Activated T-cell treated with anti-CD3 and anti-CD28 coated beads, Interleukin-2, amount 50 U/mL, for 24 hours (primary cell): ENCODE data around the gene GMDS.

Experiments
- DNase-seq: peaks from one replicate; pipeline ENCODE4 v3.0.0-alpha.2; 2020
- H3K27ac Mint-ChIP-seq: 2 replicates; pipeline ENCODE4 v1.8.0; 2020; ENCODE audit warnings: mild to moderate bottlenecking, mixed read lengths
- H3K27me3 Mint-ChIP-seq: 2 replicates; pipeline ENCODE4 v1.8.0; 2020; ENCODE audit warnings: mixed read lengths
- H3K36me3 Mint-ChIP-seq: 2 replicates; pipeline ENCODE4 v1.8.0; 2020; ENCODE audit warnings: low read depth, mixed read lengths
- H3K4me1 Mint-ChIP-seq: 2 replicates; pipeline ENCODE4 v1.8.0; 2020; ENCODE audit warnings: low read depth, mixed read lengths
- H3K4me3 Mint-ChIP-seq: 2 replicates; pipeline ENCODE4 v1.8.0; 2020; ENCODE audit warnings: mild to moderate bottlenecking, moderate library complexity, mixed read lengths
- H3K9me3 Mint-ChIP-seq: 2 replicates; pipeline ENCODE4 v1.8.0; 2020; ENCODE audit warnings: mixed read lengths

GMDS gene

DNA sequence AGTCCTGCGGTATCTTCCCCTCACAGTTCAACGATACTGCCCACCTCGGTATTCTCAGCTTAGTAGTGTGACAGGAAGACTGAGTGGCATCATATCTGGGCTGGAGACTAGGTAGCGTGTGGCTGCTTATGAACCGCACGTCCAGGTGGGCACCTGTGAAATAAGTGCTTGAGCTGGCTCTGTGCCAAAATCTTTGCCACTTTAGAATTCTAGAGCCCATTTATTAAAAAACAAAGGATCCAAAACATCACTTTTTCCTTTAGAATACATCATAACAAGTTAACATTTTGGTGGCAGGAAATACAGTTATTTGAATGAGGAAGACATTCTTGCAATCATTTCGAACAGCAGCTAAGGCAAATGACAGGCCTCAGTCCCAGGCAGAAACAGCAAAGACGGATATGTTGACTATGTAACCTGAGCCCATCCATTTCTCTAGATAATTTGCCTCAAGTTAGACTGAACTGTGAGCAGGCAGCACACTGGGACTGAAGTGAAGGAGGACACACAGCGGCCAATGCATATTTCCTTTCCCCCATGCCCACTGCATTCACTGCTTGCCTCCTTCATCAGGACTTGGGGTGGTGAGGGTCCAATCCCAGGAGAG is 136.6 kb downstream of the GMDS start:
- Mint-ChIP-seq H3K9me3 (peaks cover 5% of the 10 kb centered on the region), H3K27me3 (no peaks in the 10 kb centered on the region), H3K4me1 (peaks cover 42% of the 10 kb centered on the region), H3K4me3 (no peak overlapping the region), H3K27ac (no peak overlapping the region), H3K36me3 (peaks cover 29% of the 10 kb centered on the region)
- no peak for DNase-seq

DNA sequence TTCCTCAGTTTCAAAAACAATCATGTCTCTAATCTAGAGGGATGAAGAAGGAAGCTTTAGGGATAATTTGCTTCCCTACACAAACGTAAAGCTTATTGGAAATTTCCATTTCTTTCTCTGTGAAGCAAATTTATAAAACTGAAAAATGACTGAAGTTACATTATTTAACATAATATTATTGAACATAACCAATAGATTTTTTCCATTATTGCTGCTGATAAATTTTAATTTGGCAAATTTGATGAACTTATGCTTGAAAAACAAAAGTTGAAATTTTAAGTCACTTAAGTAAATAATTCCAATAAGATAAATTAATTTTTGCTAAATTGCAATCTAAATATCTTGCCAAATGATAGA is 140.9 kb downstream of the GMDS start:
- Mint-ChIP-seq H3K4me1 (peaks cover 6% of the 10 kb centered on the region), H3K4me3 (no peak overlapping the region), H3K27ac (no peak overlapping the region), H3K27me3 (no peaks in the 10 kb centered on the region), H3K36me3 (peaks cover 8% of the 10 kb centered on the region), H3K9me3 (no peaks in the 10 kb centered on the region)
- no peak for DNase-seq

DNA sequence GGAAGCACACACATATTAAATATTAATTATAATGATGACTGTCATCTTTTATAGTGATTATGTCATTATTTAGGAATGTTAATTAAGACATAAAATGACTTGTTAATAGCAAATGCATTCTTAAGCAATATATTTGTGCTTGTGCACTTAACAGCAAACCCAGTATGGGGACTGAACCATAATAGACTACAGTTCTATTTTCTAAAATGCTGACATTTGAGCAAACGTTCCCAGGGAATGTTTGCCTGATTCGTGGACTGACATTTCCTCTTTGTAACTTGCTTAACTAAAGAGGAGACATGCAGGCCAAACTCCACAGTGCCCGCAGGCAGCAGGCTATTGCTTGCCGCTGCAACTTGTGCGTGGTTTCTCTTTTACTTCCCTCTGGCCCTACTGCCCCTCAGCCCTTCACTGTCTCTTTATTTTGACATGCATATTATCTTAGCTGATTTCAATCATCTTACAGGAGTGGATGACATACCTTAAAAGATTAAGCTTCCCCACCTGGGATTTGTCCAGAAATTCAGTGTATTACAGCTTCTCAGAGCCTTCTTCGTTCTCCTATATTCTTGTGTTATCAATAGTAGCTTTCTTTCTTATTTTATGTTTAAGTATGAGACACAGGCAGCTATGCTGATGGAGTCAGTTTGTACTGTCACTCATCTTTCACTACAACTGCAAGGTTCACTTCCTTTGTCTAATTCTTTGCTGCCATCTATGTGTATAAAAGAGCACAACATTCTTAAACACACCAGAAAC is 141.5 kb downstream of the GMDS start:
- no peak overlapping the region for H3K4me3 Mint-ChIP-seq
- no peaks in the 10 kb centered on the region for H3K9me3 Mint-ChIP-seq
- DNase-seq, result no peak
- no peaks in the 10 kb centered on the region for H3K27me3 Mint-ChIP-seq
- peaks cover 4% of the 10 kb centered on the region for H3K36me3 Mint-ChIP-seq
- H3K27ac Mint-ChIP-seq, result no peak overlapping the region
- H3K4me1 Mint-ChIP-seq, result peaks cover 2% of the 10 kb centered on the region

DNA sequence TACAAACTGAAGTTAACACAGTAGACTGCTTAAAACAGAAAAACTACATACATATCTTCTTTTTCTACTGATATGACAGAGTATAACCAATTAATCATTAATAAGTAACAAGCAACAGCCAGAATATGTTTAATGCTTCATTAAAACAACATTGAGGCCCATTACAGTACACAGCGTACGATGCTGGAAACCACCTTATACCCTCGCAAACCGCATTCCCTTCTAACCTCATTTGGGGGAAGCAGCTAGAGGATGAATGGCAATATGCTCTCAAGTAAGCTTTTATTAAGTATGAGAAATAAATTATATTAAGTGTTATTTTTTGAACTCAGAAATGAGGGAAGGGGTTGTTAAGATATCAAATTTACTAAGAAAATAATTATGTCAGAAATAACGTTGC is 142.4 kb downstream of the GMDS start:
- Mint-ChIP-seq H3K4me1 (no peaks in the 10 kb centered on the region), H3K36me3 (no peaks in the 10 kb centered on the region), H3K27ac (no peak overlapping the region), H3K4me3 (no peak overlapping the region), H3K9me3 (no peaks in the 10 kb centered on the region), H3K27me3 (no peaks in the 10 kb centered on the region)
- no peak for DNase-seq

DNA sequence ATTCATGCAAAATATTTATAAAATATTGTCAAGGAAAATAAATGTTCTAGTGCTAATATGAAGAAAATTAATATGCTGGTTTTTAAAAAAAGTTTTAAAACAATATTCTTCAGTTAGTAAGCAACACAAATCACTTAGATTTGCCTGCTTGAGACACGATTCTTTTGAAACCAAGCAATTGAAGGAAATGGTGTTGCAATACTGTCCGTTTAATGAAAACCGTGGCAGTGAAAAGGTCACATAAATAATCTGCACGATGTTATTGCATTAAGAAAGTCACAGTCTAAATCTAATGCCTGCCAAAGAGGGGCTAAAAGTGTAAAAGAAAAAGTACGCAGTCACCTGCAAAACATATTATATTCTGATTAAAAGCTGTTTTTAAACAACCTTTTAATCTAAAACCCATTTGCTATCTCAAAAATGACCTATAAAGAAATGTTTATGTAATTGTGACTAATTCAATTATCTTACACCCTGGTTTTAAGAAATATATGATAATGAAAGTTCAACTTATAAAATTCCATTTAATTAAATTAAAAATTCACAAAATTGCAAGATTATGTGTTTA is 143.0 kb downstream of the GMDS start:
- no peaks in the 10 kb centered on the region for H3K27me3 Mint-ChIP-seq
- no peak overlapping the region for H3K27ac Mint-ChIP-seq
- no peaks in the 10 kb centered on the region for H3K36me3 Mint-ChIP-seq
- no peak for DNase-seq
- H3K9me3 Mint-ChIP-seq, result no peaks in the 10 kb centered on the region
- no peak overlapping the region for H3K4me3 Mint-ChIP-seq
- no peaks in the 10 kb centered on the region for H3K4me1 Mint-ChIP-seq

DNA sequence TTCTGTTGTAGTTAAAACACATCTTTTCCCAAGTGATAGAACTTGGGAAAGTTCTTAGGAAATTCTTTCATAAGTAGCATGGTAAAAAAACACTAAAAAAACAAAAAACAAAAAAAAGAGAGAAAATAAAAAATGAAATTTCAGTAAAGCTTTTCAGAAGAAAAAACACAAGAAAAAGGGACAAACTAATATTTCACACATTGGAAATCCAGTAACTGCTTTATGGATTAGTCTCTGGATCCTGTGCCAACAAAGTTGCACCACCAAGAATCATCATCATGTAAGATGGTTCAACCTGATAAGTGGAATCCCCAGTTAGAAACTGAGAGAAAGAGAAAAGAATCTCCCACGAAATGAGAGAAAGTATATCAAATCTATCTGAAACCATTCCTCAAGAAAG is 144.2 kb downstream of the GMDS start:
- no peaks in the 10 kb centered on the region for H3K27me3 Mint-ChIP-seq
- no peaks in the 10 kb centered on the region for H3K9me3 Mint-ChIP-seq
- DNase-seq, result no peak
- no peak overlapping the region for H3K27ac Mint-ChIP-seq
- H3K36me3 Mint-ChIP-seq, result no peaks in the 10 kb centered on the region
- no peaks in the 10 kb centered on the region for H3K4me1 Mint-ChIP-seq
- H3K4me3 Mint-ChIP-seq, result no peak overlapping the region

DNA sequence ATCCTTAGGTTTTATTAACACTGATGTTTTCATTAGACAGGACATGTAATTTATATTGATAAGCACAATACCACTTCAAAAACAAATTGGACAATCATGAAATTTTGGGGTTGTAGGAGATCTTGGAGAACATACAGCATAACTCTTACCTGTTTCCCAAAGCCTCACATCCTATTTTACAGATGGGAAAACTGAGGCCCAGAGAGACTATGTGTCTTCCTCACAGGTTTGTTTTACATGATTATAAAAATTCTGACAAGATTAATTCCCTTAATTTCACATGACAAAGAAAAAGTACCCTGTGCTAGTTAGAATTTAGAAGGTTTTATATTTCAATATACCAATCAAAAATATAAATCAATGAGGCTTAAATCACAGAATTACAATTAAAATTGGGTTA is 145.5 kb downstream of the GMDS start:
- Mint-ChIP-seq H3K4me1 (no peaks in the 10 kb centered on the region), H3K36me3 (no peaks in the 10 kb centered on the region), H3K4me3 (no peak overlapping the region), H3K27ac (no peak overlapping the region), H3K9me3 (no peaks in the 10 kb centered on the region), H3K27me3 (no peaks in the 10 kb centered on the region)
- DNase-seq, result no peak

DNA sequence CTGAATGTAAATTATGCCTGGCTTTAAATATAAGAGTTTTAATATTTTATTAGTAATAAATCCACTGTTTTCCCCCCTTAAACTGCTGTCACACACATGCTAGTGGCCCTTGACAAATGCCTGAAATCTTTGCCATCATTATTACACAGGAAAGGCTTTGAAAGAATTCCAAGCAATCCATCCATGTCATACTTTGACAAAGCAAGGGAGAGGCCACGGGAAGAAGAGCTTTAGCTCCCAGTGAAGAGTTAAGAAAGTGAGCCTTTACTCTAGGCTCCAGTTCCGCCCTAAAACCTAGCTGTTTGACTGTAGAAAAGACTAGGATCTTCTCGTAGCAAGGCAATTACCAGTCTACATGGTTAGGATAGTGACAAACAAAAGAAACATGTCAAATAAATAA is 147.9 kb downstream of the GMDS start:
- no peaks in the 10 kb centered on the region for H3K27me3 Mint-ChIP-seq
- no peak for DNase-seq
- no peaks in the 10 kb centered on the region for H3K36me3 Mint-ChIP-seq
- H3K9me3 Mint-ChIP-seq, result no peaks in the 10 kb centered on the region
- no peak overlapping the region for H3K4me3 Mint-ChIP-seq
- no peaks in the 10 kb centered on the region for H3K4me1 Mint-ChIP-seq
- H3K27ac Mint-ChIP-seq, result no peak overlapping the region

DNA sequence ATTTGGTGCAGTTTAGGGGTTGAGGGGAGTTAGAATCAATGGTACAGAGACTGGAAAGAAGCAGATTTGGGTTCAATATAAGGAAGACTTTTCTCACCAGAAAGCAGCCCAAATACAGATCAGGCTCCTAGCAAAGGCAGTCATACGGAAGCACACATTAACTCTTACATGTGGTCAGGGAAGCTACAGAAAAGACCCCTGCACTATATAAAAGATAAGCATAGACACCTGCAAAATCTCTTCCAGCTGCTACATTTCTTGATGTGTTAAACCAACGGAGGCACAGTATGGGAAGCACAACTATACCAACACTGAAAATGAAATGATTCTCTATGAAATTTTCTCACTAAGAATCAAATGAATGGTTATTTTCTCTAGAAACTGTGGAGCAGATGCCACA is 150.8 kb downstream of the GMDS start:
- H3K9me3 Mint-ChIP-seq, result no peaks in the 10 kb centered on the region
- peaks cover 6% of the 10 kb centered on the region for H3K36me3 Mint-ChIP-seq
- H3K27me3 Mint-ChIP-seq, result no peaks in the 10 kb centered on the region
- no peak overlapping the region for H3K4me3 Mint-ChIP-seq
- peaks cover 2% of the 10 kb centered on the region for H3K4me1 Mint-ChIP-seq
- no peak for DNase-seq
- no peak overlapping the region for H3K27ac Mint-ChIP-seq

DNA sequence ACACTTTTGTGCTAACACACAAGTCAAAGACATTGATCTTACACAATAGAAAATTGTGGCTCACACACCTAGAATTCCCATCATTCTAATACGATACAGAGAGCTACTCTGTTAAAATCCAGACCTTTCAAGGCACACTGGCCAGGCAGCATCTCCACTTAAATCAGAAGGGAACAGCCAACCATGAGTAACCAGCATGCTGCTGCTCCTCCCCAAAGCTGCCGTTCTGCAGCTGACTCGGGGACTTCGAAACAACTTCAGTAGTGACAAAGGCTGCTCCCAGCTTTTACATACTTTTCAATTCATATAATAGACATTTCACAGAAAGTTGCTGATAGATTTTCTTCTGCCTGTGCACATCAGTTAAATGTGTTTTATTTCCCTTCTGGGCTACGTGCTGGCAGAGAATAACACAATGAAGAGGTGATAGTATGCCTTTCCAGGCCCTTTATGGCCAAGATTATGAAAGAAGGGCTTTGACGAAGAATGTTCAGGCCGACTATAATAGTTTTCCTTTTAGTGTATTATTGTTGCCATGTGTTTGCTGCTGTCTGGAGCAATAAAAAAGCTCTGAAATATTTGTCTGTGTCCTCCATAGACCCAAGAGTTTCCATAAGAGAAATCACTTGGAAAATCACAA is 159.0 kb downstream of the GMDS start:
- Mint-ChIP-seq H3K36me3 (peaks cover 27% of the 10 kb centered on the region), H3K4me1 (peaks cover 19% of the 10 kb centered on the region), H3K27ac (no peak overlapping the region), H3K4me3 (no peak overlapping the region), H3K27me3 (no peaks in the 10 kb centered on the region), H3K9me3 (no peaks in the 10 kb centered on the region)
- DNase-seq, result no peak

DNA sequence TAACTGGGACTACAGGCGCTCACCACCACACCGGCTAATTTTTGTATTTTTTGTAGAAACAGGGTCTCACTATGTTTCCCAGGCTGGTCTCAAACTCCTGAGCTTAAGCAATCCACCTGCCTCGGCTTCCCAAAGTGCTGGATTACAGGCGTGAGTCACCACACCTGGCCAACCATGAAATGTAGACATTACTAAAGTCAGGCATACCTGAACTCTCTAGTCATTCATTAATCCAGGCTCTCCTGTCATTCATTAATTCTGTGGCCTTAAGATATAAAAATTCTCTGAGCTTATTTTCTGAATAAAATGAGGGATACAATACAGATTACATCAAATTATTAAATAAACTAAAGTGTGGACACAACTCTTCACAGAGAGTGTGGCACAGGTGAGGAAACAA is 159.7 kb downstream of the GMDS start:
- Mint-ChIP-seq H3K9me3 (peaks cover 3% of the 10 kb centered on the region), H3K4me1 (peaks cover 27% of the 10 kb centered on the region), H3K4me3 (no peak overlapping the region), H3K36me3 (peaks cover 32% of the 10 kb centered on the region), H3K27me3 (no peaks in the 10 kb centered on the region), H3K27ac (no peak overlapping the region)
- DNase-seq, result no peak

DNA sequence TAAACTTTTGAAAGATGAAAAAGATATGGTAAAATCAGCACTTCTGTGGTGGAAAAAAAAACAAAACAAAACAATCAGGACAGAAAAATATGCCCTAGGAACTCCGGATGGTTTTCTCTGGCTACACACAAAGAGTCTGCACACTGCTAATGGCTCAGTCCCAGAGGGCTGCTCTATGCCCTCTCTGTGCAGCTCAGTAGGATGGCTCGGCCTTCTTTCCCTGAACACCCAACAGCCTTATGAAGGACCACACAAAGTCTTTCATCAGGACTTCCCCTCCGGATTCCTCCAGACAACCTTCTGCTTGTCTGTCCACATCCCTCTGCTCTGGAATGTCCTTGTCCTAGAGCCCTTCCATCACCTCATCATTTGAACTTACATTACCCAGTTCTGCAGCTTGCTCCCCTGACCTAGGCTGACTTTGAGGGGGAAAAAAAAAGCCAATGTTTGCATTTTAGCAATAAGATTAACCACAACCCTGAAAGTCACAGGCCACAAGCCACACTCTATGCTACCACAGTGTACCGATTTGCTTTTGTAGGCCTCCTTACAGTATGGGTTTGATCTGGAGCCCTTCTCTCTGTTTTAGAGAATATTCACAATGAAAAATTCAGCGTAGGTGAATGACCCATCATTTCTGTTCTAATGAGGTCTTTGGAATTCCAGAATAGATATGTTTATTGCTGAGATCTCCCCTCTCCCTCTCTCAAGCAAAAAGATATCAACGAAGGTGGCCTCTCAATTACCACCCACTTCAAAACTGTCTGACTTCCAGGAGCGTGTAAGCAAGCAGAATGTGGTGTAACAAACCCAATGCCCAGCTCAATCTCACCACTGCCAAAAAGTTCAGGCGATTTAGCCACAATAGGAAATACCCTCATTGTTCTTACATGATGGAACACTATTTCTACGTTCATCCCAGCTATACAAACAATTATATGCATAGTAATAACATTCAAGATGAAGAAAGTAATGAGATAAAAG is 164.0 kb downstream of the GMDS start:
- DNase-seq, result no peak
- Mint-ChIP-seq H3K4me1 (peaks cover 52% of the 10 kb centered on the region), H3K27me3 (no peaks in the 10 kb centered on the region), H3K4me3 (no peak overlapping the region), H3K36me3 (peaks cover 38% of the 10 kb centered on the region), H3K27ac (peak overlapping the region; percentile 30), H3K9me3 (peaks cover 28% of the 10 kb centered on the region)

DNA sequence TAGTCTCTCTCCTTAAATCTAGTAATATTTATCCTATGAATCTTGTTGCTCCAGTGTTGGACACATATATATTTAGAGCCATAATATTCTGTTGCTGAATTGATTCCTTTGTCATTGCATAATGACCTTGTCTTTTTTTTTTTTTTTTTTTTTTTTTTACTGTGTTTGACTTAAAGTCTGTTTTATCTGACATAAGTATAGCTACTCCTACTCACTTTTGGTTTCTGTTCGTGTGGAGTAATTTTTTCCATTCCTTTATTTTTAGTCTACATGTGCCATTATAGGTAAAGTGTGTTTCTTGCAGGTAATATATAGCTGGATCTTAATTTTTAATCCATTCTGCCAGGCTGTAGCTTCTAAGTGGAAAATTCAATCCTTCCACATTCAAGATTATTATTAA is 166.5 kb downstream of the GMDS start:
- Mint-ChIP-seq H3K36me3 (peaks cover 32% of the 10 kb centered on the region), H3K27me3 (no peaks in the 10 kb centered on the region), H3K27ac (no peak overlapping the region), H3K4me3 (no peak overlapping the region), H3K4me1 (peaks cover 51% of the 10 kb centered on the region), H3K9me3 (peaks cover 28% of the 10 kb centered on the region)
- no peak for DNase-seq

DNA sequence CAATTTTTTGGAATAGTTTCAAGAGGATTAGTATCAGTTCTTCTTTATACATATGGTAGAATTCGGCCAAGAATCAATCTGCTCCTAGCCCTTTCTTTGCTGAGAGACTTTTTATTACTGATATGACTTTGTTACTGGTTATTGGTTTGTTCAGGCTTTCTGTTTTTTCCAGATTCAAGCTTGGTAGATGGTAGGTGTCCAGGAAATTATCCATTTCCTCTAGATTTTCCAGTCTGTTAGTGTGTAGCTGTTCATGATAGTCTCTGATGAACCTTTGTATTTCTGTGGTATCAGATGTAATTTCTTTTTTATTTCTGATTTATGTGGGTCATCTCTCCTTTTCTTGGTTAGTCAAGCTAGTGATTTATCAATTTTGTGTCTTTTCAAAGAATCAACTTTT is 167.6 kb downstream of the GMDS start:
- Mint-ChIP-seq H3K9me3 (peaks cover 28% of the 10 kb centered on the region), H3K4me3 (no peak overlapping the region), H3K36me3 (peaks cover 32% of the 10 kb centered on the region), H3K4me1 (peaks cover 47% of the 10 kb centered on the region), H3K27me3 (no peaks in the 10 kb centered on the region), H3K27ac (no peak overlapping the region)
- no peak for DNase-seq
